Measurements from ENCODE around the gene CPXM1.
"Not testable (repeated sequence)": the region's sequence is repeated elsewhere in the genome, so short reads cannot be mapped to it uniquely, and the experiment has no call there.

CPXM1 gene

DNA sequence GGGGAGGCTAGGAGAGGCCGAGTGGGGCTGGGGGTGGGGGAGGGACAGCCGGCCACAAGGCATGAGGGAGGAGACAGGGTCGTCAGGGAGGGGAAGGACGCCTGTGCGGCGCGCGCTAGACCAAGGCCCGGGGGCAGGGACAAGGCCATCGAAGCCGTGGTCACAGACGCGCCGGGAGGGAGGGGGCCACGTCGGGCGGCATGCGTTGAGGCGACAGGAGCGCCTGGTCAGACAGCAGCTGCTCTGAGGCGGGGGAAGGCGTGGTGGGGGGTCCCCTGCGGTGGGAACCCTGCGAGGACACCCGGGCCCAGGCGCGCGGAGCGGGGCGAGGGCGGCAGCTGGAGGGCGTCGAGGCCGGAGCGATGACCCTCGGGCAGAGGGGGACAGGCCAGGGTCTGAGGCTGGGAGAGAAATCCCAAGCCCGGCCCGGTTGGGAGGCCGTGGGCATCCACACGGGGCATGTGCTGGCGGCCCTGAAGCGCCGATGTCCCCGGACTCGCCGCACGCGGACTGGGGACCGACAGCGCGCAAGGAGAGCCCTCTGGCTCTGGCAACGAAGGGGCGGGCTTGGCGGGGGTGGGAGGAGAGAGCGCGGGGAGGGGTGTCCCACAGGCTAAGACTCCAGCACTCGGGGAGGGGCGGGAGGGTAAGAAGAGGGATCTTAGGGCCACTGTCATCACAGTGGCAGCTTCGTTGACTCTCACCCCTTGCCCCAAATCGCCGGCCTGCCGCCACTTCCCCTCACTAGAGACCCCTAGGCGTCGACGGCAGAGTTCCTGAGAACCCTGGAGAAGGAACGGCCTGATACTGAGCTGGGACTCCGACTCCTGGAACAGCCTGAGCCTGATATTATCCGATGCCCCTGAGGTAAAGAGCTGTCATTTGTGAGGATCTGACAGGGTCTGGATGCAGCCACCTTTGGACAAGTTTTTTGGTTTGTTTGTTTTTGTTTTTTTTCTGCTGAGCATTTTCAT lies 20.8 kb upstream of the CPXM1 start:
- DNase-seq (ENCODE audit: low read depth), result no peak

DNA sequence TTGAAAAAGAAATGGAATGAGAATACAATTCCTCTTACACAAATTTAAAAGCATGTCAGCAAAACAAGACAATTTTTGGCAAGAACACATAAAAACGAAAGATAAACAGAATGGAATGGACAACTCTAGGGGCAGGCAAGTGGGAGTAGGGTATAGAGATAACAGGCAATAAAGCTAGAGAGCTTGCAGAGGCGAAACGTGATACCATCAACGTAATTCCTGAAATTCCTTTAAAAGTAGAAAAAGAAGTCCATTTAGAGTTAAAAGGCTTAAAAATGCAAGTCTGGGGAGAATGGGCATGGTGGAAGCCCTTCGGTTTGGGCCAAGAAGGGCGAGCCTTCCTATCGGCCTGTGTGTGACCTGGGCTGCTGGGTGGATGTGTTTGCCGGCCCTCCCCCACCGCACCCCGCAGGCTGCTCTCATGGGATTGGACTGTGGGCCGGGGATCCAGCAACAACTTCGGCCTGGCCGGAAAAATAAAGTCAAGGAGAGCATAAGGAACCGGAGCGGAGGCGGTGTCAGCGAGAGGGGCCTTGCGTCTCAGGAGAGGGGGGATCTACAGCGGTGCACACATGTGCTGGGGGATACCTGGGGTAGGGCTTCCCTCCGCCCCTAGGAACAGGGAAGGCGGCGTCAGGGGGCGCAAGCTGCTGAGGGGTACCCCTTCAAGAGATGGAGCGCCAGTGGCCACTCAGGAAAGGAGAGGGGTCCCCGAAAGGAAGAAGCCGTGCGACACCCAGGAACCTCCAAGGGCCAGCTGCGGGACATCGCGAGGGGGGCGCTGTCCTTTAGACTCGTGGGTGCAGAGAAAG lies 19.9 kb upstream of the CPXM1 start:
- DNase-seq (ENCODE audit: low read depth), result no peak

DNA sequence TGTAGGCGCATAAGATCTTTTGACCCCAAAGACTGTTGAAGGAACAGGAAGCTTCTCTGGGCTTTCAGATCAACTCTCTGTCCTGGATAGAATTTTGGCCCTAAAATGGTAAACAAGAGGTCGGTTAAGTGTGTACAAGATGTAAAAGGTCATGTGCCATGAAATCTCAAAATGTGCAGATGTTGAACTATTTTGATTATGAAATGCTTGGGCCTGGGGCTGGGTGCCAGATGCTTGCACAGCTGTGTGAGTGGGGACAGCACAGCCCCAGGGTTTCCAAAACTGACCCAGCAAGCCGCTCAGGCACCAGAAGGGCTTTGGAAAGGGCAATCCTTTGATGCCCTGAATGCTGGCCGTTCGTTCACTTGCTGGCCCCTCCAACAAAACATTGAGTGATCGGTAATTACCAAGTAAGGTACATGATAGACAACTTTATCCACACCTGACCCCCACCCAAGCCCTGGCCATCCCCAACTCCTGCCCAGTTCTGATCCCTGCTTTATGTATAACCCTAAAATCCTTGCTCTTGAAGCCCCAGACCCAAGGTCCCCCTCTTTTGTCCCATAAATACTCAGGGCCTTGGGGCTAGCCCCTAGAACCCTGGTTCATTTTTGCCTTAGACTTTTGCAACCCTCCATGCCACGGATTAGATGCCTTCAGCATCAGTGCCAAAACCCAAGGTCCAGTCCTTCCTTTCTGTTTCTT lies 17.6 kb upstream of the CPXM1 start:
- DNase-seq (ENCODE audit: low read depth), result no peak

DNA sequence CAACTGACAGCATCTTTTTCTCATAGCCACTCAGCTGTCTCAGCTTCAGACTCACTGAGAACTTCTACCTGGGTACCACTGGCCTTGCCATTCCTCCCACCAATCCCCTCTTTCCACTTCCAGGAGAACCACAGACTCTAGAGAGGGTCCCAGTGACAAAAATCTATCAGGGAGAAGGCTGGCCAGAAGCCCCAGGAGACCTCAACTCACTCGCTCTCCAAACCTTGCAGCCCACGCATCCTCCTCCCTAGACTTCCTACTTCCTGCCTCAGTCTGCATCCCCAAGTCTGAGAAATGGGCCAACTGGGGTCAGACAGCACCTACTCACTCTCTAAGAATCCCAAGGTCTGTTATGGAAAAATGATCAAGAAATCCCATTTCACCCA lies 16.9 kb upstream of the CPXM1 start:
- DNase-seq (ENCODE audit: low read depth), result no peak

DNA sequence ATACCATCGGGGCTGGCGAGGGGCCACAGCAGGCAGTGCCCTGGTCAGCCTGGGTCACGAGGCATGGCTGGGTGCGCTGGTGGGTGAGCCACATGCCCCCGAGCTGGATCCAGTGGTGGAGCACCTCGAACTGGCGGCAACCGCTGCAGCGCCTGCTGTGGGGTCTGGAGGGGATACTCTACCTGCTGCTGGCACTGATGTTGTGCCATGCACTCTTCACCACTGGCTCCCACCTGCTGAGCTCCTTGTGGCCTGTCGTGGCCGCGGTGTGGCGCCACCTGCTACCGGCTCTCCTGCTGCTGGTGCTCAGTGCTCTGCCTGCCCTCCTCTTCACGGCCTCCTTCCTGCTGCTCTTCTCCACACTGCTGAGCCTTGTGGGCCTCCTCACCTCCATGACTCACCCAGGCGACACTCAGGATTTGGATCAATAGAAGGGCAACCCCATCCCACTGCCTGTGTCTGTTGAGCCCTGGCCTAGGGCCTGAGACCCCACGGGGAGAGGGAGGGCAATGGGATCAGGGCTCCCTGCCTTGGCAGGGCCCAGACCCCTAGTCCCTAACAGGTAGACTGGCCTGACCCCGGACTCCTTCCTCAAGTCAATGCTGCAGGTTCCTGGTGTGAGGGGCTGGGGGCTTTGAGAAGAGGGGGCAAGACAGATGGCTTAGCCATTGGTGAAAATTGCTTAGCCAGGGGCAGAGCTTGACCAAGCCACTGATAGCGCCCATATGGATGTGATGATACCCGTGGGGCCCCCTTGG lies 16.3 kb upstream of the CPXM1 start:
- DNase-seq (ENCODE audit: low read depth), result no peak

DNA sequence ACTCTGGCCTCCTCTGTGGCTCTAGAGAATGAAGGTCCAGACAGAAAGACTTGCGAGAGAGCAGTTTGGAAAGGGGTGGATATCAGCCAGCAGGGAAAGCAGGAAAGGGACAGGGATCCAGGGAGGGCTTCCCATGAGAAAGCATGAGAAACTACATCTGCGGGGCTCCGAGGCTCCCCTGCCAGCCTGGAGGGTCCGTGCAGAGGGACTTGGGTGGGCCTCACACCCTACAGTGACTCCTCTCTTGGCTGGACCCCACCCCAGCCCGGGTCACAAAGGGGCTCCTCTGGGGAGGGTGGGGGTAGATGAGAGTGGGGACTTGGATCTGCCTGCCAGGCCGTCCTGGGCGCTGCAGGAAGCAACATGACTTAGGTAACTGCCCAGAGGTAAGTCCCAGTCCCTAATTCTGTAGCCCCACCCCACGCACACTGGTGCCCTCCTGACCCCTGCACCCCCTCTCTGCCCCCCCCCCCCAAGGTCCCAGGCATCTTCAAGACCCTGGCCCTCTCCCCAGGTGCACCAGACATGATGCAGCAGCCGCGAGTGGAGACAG lies 15.7 kb upstream of the CPXM1 start, which contains the start of gene TMEM239:
TMEM239 (plus strand) TSS at position 335 of the 553 bp plus-strand sequence; CDS start at position 526, 191 bp downstream.
- no peak for DNase-seq (ENCODE audit: low read depth)

DNA sequence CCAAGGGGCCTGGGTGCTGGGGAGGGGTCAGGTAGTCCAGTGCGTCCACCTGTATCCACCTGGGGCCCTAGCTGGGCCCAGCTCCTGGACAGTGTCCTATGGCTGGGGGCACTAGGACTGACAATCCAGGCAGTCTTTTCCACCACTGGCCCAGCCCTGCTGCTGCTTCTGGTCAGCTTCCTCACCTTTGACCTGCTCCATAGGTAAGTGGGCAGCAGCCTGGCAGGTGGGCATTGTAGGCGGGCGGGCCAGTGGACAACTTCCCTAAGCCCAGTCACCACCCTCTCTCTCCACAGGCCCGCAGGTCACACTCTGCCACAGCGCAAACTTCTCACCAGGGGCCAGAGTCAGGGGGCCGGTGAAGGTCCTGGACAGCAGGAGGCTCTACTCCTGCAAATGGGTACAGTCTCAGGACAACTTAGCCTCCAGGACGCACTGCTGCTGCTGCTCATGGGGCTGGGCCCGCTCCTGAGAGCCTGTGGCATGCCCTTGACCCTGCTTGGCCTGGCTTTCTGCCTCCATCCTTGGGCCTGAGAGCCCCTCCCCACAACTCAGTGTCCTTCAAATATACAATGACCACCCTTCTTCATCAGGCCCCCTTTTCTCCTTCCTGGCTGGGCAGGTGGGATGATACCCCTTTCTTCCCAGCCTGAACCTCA lies 14.9 kb upstream of the CPXM1 start:
- no peak for DNase-seq (ENCODE audit: low read depth)

DNA sequence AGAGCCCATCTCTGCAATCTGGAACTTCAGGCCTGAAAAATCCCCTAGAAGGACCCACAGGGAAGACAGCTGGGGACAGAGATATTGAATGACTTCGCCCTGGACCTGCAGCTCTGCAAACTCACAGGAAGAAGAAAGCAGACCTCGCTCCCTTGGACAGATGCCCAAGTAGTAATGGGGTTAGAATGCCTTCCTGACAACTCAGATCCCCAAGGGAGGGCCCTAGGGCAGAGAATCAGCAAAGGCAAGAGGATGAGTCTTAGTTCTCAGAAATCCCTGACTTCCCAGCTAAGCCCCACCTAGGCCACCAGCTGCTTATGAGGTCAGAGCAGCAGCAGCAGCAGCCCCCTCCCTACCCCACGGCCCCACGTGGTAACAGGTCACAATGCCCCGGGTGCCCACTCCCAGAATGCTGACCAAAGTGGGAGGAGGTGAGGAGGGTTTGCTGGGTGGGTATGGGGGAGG lies 14.2 kb upstream of the CPXM1 start, which contains the start of gene C20orf141:
C20orf141 (plus strand) TSS at position 401 of the 465 bp plus-strand sequence. CDS start 198 bp downstream, outside the sequence.
- DNase-seq (ENCODE audit: low read depth), result no peak

DNA sequence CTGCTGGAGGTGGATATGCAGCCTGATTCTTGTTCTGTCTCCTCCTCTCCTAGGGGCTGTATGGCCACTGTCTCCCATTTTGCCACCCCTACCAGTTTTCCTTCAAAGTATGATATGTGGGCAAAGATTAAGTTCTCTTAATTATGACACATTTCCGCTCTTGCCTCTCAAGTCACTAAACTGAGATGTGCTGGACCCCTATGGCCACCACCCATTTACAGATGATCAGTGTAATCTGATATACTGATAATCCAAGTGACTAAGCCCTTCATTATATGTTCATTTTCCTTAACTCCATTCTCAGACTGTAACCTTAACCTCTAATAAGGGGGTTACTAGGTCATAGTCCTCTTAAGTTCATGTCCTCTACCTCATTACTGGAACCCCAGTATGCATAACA lies 13.6 kb upstream of the CPXM1 start:
- DNase-seq (ENCODE audit: low read depth), result no peak

DNA sequence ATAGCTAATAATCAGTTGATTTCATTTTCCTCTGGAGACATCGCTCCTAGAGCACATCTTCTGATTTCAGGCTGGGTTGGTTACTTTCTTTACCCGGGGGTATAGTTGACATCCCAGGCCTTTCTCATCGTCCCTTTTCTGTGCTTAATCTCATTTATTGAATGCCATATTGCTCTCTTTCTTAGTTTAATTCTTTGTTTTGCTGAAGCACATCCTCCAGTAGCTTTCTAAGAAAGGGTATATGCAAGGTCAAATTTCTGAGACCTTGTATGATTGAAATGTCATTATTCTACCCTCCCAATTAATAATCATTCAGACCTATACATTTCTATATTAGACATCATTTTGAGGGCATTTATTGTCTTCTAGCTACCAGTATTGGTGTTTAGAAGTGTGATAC lies 11.8 kb upstream of the CPXM1 start:
- DNase-seq (ENCODE audit: low read depth), result no peak

DNA sequence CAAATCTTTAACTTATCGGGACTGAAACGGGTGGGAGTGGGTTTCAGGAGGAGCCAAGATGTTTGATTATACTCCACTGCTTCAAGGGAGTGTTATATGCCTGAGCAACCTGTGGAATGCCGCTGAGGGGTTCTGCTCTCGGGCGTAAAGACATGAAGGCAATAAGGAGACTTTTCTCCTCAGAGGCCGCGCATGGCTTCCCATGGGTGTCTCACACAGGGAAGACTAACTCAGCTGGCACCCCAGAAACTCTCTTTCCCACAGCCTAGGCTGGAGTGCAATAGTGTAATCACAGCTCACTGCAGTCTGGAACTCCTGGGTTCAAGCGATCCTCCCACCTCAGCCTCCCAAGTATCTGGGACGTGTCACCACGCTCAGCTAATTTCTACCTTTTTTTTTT lies 9.3 kb upstream of the CPXM1 start:
- no peak for DNase-seq (ENCODE audit: low read depth)

DNA sequence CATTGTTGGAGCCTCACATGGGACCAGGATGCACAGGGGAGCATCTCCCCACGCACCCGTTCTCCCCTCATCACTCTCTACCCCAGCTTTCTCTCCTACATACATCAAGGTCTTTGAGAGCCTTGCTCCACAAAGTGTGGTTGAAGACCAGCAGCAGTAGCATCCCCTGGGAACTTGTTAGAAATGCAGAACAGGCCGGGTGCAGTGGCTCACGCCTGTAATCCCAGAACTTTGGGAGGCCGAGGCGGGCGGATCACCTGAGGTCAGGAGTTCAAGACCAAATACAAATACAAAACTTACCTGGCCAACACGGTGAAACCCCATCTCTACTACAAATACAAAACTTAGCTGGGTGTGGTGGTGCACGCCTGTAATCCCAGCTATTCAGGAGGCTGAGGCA lies 7.5 kb upstream of the CPXM1 start:
- DNase-seq (ENCODE audit: low read depth), result not testable (repeated sequence)

DNA sequence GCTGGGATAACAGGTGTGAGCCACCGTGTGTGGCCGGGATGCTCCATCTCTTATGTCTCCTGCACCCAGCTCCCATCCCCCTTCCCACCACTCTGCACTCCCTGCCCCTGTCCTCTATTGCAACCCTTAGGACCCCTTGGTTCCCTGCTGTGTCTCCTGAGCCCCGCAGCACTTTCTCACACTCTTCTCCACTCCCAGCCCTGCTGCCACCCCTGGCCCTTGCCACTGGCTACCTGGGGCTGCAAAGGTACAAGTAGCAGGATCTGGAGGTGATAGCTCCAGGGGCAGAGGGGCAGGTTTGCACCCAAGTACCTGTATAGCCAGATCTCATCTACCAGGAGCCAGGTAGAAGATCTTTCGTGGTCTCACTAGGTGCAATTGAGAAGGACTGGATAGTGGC lies 6.6 kb upstream of the CPXM1 start:
- DNase-seq (ENCODE audit: low read depth), result no peak

DNA sequence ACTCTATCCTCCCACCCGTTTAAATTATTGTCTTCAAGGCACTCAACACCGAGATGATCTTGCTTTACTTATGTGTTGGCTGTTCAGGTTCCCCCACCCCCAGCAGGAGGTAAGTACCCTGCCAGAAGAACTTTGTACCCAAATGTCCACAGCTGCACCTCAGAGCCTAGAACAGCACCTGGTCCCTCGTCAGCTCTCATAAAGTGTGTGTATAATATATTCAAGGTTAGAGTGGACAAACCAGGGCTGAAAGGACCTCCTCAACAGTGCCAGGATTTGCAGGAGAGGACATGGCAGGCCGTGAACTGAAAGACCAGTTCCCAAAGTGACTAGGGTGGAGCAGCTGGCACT lies 5.9 kb upstream of the CPXM1 start:
- DNase-seq (ENCODE audit: low read depth), result no peak

DNA sequence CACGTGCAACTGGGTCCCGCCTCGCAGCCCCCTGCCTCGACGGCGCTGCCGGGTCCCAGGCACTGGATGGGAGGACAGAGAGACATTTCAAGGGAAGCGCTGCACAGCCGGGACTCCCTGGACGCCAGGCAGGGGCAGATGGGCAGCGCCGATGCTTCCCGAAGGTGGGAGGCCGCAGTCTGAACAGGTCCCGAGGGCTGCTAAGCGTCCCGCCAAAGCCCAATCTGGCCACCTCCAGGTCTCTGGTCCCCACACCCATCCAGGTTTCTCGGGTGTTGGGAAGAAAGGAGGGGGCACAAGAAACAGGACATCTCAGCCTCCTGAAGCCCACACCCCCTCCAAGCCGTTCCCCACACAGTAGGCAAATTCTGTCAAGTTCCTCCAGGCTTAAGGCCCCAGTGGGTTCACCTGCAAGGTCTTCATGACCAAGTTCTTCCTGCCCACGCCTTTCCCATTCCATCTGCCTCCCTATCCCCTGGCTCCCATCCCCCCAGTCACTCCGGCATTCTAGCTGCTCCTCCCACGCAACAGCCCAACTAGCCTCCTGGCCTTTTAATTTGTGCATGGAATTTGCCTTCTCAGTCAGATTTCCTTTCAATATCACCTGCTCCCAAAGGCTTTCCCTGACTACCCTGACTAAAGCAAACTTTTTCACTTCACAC lies 5.4 kb upstream of the CPXM1 start:
- no peak for DNase-seq (ENCODE audit: low read depth)

DNA sequence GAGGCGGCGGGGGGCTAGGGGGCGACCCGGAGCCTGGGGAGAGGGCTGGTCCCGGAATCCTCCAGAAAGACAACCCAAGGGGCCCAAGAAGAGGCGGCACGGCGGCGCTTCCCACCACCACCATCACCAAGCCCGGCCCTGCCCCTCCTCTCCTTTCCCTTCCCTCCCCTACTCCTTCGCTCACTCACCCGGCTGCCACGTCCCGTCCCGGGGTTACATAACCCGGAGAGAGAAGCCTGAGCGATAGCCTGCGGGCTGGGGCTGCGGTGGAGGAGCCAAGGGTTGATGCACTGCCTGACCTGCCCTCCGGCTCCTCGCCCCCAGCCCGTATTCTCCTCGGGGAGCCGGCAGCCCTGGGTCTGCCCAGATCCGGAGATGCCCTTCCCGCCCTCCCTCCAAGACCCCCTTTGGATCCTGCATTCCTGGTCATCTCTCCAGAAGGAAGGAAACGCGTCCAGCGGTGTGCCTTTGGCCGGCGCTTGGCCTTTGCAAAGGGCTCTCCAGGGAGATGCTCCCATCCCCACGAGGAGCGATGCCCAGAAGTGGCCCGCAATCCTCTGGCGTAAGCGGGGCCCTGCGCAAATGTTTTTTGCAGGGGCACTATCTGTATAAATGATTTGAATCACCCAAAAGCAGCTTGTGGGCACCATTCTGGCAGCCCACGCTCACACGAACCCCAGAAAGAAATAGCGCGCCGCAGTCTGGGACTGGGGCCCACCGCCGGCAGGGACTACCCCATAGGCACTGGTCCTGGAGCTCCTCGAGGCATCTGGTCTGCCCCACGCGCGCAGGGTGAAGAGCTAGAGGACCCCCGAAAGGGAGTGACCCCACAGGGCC lies 4.6 kb upstream of the CPXM1 start:
- no peak for DNase-seq (ENCODE audit: low read depth)

DNA sequence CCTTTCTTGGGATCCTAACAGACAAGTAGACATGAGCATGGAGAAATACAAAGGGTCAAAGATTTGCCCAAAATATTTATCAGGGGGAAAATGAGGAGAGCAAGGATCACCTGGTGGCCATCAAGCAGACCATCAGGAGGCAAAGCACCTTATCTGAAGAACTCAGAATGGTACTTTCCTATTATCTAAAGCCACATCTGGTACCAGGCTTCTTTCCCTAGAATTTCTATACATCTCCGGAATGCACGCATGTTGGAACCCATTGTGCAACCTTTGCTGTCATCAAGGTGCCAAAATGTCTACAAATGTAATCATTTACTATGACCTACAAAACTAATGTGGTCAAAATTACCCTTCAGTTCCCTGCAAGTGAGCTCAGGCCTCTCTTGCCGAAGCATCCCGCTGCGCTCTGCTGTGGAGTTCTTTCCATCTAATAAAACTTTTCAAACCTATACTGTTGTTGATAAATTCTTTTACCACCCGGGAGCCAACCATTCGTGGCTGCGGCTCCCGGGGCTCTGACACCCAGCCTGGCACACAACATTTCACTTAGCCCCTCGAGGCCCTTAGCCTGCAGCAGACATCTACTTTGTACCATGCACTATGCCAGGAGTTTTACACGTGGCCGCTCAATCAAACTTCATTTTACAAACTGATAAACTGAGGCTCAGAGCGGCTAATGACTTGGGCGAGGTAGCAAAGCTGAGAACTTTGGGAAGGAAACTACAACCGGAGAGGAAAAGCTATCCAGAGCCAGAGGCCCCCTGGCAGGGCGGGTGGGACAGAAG lies 3.8 kb upstream of the CPXM1 start:
- DNase-seq (ENCODE audit: low read depth), result no peak

DNA sequence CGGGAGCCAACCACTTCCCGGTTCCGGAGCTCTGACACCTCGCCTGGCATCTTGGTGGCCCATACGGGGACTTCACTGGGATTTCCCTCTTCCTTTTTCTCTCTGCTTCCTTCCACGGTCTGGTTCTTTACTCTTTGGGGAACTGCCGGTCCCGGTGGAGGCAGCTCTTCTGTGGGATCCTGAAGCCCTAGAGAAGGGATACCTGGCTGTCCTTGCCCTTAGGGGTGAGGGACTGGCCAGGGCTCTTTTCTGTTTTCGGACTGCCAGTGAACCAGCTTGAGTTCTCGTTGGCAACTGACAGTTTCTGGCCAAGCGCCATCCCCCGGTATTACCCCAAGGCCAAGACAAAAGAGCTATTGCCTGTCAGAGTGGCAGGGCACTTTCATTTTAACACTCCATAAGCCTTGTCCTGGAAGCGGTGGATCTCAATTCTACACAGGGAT lies 880 bp upstream of the CPXM1 start:
- no peak for DNase-seq (ENCODE audit: low read depth)
